AG20443 (cell line): ENCODE measurements around the gene ANKRD34A.

ENCODE experiments used
- DNase-seq: peaks from one replicate; pipeline ENCODE4 v3.0.0; 2012; ENCODE audit warnings: low spot score, mixed read lengths

The ANKRD34A gene

DNA sequence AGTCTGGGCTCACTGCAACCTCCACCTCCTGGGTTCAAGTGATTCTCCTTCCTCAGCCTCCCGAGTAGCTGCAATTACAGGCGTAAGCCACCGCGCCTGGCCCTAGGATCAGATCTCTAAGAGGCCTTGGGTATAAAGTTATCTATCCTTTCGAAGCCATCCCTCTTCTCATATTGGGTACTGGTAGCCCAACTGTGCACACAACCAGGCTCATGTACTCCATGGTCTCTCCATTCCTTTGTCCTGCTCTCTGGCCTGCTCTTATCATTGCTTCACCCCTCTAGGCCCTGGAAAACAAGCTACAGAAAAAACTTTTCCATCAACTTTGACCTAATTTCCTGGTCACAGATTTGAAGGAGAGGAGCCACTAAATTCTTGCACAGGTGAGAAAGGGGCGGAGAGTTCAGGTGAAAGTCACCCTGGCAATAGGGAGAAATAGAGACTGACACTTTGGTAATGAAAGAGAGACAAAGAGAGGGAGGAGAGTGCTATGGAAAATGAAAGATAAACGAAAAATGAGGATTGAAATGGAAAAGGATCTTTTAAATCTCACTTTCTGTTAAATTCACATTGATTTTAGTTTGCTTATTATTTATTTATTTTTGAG is 26.0 kb upstream of the ANKRD34A start:
- DNase-seq: no peak

DNA sequence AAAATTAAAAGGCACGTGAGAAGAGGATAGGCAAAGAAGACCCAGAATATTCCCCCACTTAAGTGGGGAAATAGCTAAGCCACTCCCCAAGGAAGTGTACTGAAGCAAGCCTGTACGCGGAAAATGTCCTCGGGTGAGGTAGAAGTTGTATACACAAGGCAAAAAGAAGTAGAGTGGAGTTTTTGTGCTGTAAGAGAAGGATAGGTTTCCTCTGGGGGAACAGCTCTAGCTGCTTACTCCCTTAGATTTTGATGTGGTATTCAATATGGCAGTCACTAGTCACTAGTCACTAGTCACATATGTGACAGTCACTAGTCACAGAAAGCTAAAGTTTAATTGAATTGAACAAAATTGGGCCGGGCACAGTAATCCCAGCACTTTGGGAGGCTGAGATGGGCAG is 24.4 kb upstream of the ANKRD34A start:
- DNase-seq: no peak

DNA sequence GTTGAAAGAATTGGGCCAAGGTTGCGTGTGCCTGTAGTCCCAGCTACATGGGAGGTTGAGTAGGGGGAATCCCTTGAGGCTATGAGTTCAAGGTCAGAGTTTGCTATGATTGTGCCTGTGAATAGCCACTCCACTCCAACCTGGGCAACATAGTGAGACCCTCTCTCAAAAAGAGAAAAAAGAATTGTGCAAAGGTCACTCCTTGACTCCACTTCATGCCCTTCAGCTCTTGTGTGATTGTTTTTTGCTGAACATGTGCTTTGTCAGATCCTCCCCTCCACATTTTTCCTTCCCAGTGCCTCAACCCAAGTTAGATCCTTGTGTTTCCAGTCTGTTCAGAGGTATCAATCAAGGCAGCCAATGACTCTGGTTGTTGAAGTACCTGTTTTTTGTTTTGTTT is 23.6 kb upstream of the ANKRD34A start:
- no peak for DNase-seq

DNA sequence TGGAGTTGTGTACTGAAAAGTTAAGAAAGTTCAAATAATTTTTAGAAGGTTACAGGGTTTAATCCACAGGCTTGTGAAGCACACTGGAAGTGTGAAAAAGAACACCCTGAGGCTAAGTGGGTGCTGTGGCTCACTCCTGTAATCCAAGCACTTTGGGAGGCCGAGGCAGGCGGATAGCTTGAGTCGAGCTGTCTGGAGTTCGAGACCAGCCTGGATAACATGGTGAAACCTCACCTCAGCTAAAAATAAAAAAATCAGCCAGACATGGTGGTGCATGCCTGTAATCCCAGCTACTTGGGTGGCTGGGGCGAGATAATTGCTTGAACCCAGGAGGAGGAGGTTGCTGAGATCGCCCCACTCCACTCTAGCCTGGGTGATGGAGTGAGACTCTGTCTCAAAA is 22.2 kb upstream of the ANKRD34A start:
- no peak for DNase-seq

DNA sequence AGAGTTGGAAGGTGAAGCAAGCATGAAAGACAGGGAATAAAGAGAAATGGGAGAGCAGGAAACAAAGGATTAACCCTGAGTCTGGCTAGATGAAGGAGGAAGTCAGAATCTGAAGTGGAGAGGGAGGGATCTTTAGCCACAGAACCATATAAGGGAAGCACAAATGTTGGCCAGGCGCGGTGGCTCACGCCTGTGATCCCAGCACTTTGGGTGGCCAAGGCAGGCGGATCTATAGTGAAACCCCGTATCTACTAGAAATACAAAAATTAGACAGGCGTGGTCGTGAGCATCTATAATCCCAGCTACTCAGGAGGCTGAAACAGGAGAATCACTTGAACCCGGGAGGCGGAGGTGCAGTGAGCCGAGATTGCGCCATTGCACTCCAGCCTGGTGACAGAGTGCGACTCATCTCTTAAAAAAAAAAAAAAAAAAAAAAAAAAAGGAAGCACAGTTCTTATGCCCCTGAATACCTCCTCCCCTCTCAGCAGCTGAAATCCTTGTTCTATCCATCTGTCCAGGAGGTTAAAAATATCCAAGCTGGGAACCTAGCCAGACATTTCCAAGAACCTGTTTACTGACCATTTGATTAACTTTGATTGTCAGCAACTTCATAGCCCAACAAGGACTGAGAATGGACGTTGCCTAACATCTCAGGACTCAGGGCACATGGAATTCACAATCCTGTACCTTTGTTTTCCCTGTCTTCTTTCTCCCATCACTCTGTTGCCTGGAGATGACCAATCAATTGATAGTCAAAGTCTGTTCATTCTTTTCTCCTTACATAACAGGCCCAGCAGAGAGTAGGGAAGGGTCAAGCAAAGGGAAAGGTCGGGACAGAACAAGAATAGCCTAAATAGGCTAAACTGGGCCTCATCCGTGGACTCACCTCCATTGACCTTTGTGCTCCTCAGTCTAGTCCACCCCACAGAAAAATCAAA is 21.4 kb upstream of the ANKRD34A start:
- peak; percentile 52 for DNase-seq

DNA sequence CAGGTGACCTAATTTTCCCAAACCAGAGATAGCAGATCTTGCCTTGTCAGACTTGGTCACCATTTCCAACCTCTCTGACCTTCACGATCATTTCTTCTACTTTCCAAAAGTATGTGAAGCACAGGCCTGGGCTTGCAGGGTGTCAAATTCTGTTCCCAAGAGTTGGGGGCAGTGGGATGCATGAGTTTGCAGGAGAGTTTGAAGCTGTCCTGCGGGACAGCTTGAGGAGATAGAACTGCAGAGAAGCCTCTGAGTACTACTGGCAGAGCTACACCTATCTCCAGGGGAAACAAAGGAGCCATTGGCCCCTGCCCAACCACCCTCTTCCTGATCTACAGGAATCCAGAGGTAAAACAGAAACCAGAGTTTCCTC is 20.7 kb upstream of the ANKRD34A start:
- no peak for DNase-seq

DNA sequence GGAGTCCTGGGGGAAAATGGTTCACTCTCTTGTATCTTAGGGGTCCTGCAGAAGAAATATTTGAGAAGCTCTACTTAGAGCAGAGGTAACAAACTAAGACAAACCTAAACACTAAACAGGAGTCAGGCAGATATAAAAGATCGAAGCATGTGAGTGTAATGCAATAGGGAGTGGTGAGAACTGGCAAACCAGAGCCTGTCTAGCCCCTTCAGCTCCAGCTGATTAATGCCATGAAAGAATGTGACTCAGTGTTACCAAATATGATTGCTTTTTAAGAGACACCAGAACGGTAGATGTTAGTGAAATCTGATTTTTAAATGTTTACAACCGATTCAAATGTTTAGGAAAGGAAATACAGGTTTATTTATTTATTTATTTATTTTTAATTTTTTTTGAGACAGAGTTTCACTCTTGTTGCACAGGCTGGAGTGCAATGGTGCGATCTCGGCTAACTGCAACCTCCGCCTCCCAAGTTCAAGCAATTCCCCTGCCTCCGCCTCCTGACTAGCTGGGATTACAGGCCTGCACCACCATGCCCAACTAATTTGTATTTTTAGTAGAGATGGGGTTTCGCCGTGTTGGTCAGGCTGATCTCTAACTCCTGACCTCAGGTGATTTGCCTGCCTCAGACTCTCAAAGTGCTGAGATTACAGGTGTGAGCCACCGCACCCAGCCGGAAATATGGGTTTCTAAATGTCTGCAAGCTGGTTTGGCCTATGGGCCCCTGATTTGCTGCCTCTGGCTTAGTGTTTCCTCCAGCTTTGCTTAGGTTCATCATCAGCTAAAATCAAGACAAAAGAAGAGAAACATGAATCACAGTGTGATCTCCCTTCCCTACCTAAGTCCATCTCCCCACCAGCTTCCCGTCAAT is 19.8 kb upstream of the ANKRD34A start:
- no peak for DNase-seq

DNA sequence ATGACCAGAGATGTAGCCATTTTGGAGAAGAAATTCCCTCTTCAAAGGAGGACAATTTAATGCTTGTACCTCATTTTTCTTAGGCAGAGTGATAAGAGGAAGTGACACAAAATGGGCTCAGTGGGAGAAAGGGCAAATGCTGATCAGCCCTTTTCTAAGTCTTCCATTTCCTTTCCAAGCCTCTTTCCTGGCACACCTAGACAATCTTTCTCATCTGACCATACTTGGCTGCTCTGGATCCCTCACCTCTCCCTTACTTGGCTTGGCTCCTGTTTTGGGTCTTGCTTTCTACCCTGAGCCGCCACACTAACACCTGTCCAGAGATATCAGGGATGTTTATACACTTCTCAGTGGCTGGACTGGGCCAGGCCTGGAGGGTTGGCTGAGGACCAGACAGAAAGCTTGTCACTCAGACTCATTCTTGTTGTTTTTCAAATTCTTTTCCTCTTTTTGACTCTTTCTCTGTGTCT is 18.9 kb upstream of the ANKRD34A start:
- no peak for DNase-seq

GRCh38 chr1:145982010-145982723 is 17.8 kb upstream of the ANKRD34A start:
- DNase-seq: no peak

- no peak for DNase-seq
These were observed 16.2 kb upstream of the ANKRD34A start for GRCh38 chr1:145980457-145980994.

GRCh38 chr1:145979746-145980456 is 15.5 kb upstream of the ANKRD34A start:
- DNase-seq: no peak

DNA sequence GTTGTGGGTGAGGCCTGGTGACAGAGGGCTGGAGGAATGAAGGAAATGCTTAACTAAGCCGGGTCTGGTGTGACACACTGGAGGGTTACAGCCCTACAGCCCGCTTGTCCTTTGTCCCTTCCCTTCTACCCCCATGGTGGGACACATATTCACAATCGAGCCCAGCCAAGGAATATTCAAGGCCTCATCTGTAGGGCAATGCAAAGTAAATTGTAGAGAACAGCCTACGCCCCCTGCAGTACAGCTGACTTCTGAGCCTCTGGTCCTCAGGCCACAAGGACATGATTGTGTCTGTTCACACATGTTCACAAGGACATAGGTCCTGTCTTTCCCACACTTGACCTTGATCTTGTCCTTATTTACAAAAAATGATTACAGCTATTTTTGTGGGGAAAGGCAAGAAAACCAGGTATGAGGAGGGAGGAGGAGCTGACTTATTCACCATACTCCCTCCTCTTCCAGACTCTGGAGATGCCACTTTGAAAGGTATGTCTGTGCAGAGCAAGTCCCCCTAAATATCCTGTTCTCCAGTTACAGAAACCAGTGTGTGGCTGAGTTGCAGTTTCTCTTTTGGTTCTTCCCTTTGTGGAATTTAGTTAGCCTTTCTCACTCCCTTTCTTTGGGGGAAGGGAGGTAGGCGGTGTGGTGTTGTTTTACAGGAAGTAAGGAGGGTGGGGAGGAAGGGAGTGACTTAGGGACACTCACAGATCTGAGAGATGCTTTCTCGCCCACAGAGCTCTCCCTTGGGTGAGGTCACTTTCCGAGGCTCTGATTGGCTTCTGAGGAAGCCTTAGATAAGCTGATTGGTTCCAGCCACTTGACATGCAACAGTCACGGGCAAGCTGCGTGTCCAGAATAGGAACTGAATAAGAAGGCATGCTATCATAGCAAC is 14.7 kb upstream of the ANKRD34A start:
- DNase-seq: peak; percentile 94

GRCh38 chr1:145978471-145978853 is 14.1 kb upstream of the ANKRD34A start:
- DNase-seq: no peak

DNA sequence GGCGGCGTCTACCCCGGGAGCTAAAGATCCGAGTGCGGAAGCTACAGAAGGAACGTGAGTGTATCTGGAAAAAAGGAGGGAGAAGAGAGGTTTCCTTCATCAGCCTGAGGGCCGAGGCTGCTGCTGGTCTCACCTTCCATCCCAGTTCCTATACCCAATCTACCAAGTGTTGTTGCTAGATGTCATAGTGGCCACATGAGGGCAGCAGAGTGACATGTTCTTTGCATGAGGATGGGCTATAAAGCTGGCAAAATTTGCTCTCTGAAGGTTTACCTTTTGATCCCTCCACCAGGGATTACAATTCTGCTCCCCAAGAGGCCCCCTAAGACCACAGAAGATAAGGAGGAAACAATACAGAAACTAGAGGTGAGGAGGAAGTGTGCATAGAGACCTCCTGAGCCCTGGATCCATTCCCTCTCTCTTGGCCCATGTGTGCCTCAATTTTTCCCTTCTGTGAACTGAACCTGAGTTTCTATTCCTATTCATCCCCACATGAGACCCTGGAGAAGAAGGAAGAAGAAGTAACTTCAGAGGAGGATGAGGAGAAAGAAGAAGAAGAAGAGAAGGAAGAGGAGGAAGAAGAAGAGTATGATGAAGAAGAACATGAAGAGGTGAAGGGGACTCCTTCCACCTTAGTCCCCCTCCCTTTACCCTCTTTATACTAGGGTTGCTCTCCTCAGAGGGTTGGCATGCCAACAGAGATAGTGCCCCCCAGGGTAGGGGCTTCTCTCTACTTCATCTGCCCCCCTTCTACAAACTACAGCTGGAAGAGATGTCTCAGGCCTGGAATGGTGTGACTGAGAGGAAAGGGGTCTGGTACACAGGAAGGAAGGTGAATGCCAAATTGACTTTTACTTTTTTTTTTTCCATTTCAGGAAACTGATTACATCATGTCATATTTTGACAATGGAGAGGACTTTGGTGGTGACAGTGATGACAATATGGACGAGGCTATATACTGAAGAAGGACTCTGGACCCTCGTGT is 13.4 kb upstream of the ANKRD34A start:
- peak; percentile 73 for DNase-seq

DNA sequence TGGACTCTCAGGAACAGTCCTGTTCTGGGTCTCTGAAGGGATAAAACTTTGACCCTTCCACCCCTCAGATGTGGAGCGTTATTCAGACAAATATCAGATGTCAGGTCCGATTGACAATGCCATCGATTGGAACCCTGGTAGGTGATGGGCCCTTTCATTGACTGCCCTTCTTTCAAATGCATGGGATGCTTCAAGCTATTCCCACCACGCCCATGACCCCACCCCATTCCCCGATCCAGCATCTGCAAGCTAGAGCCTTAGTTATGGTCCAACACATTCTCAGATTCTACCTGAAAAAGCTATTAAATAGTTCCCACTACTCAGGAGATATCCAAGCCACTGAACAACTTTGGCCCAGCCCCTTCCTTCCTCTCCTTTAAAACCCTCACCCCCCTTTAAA is 12.6 kb upstream of the ANKRD34A start:
- no peak for DNase-seq

GRCh38 chr1:145975216-145975615 is 10.8 kb upstream of the ANKRD34A start:
- no peak for DNase-seq

DNA sequence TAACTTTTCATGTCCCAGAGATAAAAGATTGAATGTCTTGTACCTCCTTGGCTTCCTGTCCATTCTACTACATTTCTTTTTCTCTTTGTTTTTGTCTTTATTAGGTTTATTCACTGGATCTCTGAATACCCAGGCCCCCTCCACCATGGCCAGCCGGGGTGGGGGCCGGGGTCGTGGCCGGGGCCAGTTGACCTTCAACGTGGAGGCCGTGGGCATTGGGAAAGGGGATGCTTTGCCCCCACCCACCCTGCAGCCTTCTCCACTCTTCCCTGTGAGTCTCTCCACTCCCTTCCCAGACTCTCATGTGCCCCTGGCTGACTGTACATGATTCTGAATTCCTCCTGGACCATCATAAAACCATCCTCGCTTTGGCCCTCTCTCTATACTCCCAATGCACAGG is 10.3 kb upstream of the ANKRD34A start:
- no peak for DNase-seq

DNA sequence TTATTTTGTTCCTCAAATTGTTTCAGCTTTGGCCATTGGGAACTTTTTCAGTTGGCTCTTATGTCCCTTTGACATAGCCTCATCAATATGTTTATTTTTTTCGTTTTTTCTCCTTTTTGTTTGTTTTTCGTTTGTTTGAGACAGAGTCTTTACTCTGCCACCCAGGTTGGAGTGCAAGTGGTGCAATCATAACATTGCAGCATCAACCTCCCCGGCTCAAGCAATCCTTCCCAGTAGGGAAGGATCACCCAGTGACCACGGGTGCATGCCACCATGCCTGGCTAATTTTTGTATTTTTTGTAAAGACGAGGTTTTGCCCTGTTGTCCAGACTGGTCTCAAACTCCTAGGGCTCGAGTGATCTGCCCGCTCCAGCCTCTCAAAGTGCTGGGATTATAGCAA is 8.2 kb upstream of the ANKRD34A start:
- no peak for DNase-seq

- DNase-seq: no peak
These were observed 2.9 kb upstream of the ANKRD34A start for GRCh38 chr1:145967288-145967687.
